HCT116 (cell line): Measurements from ENCODE around the gene UGT1A7. TPM values are rescaled to one million over a fixed set of nuclear protein-coding genes. Genes with fewer than 3 reads are reported as not detected.

Source experiments
- ATAC-seq: fragments of 200-7000 bp; cut with Tn5 transposase; 2 replicates; pipeline ENCODE4 v1.9.1; 2020; ENCODE audit warnings: mild to moderate bottlenecking, moderate library complexity
- BruUV-seq: library from RNA; stranded (reverse); fragments of 400-500 nt; replicated peaks from 2 replicates; lab custom pipeline; 2021; lab: Mats Ljungman, UMichigan
- CTCF ChIA-PET: fragments of 300-600 bp; sonication (Branson Sonifier 250); formaldehyde crosslinking; loops from one replicate; lab custom pipeline; 2021; ENCODE audit warnings: antibody characterized with exemption; lab: Charles Lee
- POLR2A ChIA-PET: fragments of 300-600, 350-600 bp; sonication (Branson Sonifier 250); formaldehyde crosslinking; loops from one replicate; lab custom pipeline; 2021; ENCODE audit warnings: antibody characterized with exemption; lab: Charles Lee
- RAD21 ChIA-PET, 2 experiments: fragments of 300-600 bp; sonication (Branson Sonifier 250); formaldehyde crosslinking; loops; one replicate each; lab custom pipeline; 2023; ENCODE audit warnings: low total read pairs in 2 of 2; ENCODE audit not compliant: uncharacterized antibody in 2 of 2, unreplicated experiment in 2 of 2, low non-redundant PET in 1 of 2; lab: Charles Lee
- DNase-seq: peaks from one replicate; pipeline ENCODE4 v3.0.0-alpha.2; 2010; ENCODE audit warnings: low read depth, low spot score
- H2AFZ ChIP-seq: fragments of 200-600 bp; shearing (Covaris generic), sonication (generic); 2 replicates; pipeline ENCODE4 v1.6.1; 2017; ENCODE audit warnings: low read depth, mixed run types, mixed read lengths, antibody characterized with exemption, low read length; ENCODE audit not compliant: poor library complexity, severe bottlenecking
- H3K27ac ChIP-seq: 2 replicates; pipeline ENCODE4 v1.5.1; 2012; ENCODE audit warnings: low read depth, low read length
- H3K27me3 ChIP-seq: fragments of 200-600 bp; sonication (generic); 2 replicates; pipeline ENCODE4 v1.6.1; 2016; ENCODE audit warnings: mixed run types, low read length, mixed read lengths; ENCODE audit not compliant: insufficient read depth
- H3K36me3 ChIP-seq, 2 experiments: fragments of 200-500 bp in 1 of 2; fragments of 200-600 bp in 1 of 2; sonication (Bioruptor generic) in 1 of 2; sonication (generic) in 1 of 2; 2 replicates each; pipeline versions ENCODE4 v1.5.1 to v1.6.1; 2014 to 2016; ENCODE audit warnings: low read length in 2 of 2, inconsistent platforms in 1 of 2, mixed read lengths in 1 of 2, mixed run types in 1 of 2; ENCODE audit not compliant: insufficient read depth in 2 of 2, control insufficient read depth in 1 of 2
- H3K4me1 ChIP-seq, 2 experiments: fragments of 200-600 bp in 1 of 2; sonication (generic) in 1 of 2; 2 replicates each; pipeline versions ENCODE4 v1.5.1 to v1.6.1; 2012 to 2017; ENCODE audit warnings: low read length in 2 of 2, inconsistent platforms in 1 of 2, mild to moderate bottlenecking in 1 of 2, mixed read lengths in 1 of 2, mixed run types in 1 of 2, moderate library complexity in 1 of 2; ENCODE audit not compliant: insufficient read depth in 2 of 2, control insufficient read depth in 1 of 2
- H3K4me2 ChIP-seq: fragments of 200-600 bp; sonication (generic); 2 replicates; pipeline ENCODE4 v1.6.1; 2017; ENCODE audit warnings: mixed run types, low read length, mixed read lengths
- H3K4me3 ChIP-seq, 2 experiments: fragments of 200-600 bp in 1 of 2; sonication (generic) in 1 of 2; replicated peaks in 1 of 2; 2 replicates each; pipeline ENCODE4 v1.5.1; 2011 to 2016; ENCODE audit warnings: low read length in 2 of 2, control low read depth in 1 of 2, low read depth in 1 of 2, mild to moderate bottlenecking in 1 of 2, mixed read lengths in 1 of 2, mixed run types in 1 of 2
- H3K79me2 ChIP-seq: fragments of 200-600 bp; sonication (generic); 2 replicates; pipeline ENCODE4 v1.6.1; 2017; ENCODE audit warnings: mild to moderate bottlenecking, mixed run types, low read length, moderate library complexity, mixed read lengths; ENCODE audit not compliant: insufficient read depth
- H3K9ac ChIP-seq: fragments of 200-600 bp; sonication (generic); 2 replicates; pipeline ENCODE4 v1.6.1; 2016; ENCODE audit warnings: low read length, mixed read lengths
- H3K9me2 ChIP-seq: fragments of 200-600 bp; sonication (generic), shearing (Covaris generic); 2 replicates; pipeline ENCODE4 v1.6.1; 2017; ENCODE audit warnings: mixed run types, mild to moderate bottlenecking, moderate library complexity; ENCODE audit not compliant: insufficient read depth
- H3K9me3 ChIP-seq, 2 experiments: fragments of 200-500 bp in 1 of 2; fragments of 200-600 bp in 1 of 2; sonication (Bioruptor generic) in 1 of 2; sonication (generic) in 1 of 2; 2 replicates each; pipeline ENCODE4 v1.6.1; 2014 to 2017; ENCODE audit warnings: low read length in 2 of 2, mixed read lengths in 2 of 2, inconsistent platforms in 1 of 2, low read depth in 1 of 2, mild to moderate bottlenecking in 1 of 2, mixed run types in 1 of 2, moderate library complexity in 1 of 2; ENCODE audit not compliant: control insufficient read depth in 1 of 2, insufficient read depth in 1 of 2
- H4K20me1 ChIP-seq: fragments of 200-600 bp; sonication (generic), shearing (Covaris generic); 2 replicates; pipeline ENCODE4 v1.6.1; 2017; ENCODE audit warnings: mixed run types, mild to moderate bottlenecking, moderate library complexity; ENCODE audit not compliant: insufficient read depth
- CBX3 ChIP-seq: IDR thresholded peaks from 2 replicates; pipeline ENCODE4 v1.6.1; 2012; ENCODE audit warnings: low read depth
- CTCF ChIP-seq, 3 experiments: fragments of 200-600 bp in 1 of 3; sonication (generic) in 1 of 3; IDR thresholded peaks in 2 of 3; conservative IDR thresholded peaks in 1 of 3; 2 replicates each; pipeline ENCODE4 v1.5.1; 2012 to 2017; ENCODE audit warnings: low read depth in 2 of 3, low read length in 2 of 3, antibody characterized with exemption in 1 of 3, borderline replicate concordance in 1 of 3, control low read depth in 1 of 3, mild to moderate bottlenecking in 1 of 3, mixed read lengths in 1 of 3, mixed run types in 1 of 3, moderate library complexity in 1 of 3; ENCODE audit not compliant: insufficient read depth in 1 of 3
- EGR1 ChIP-seq: IDR thresholded peaks from 2 replicates; pipeline ENCODE4 v1.6.1; 2012; ENCODE audit warnings: low read depth
- ELF1 ChIP-seq: IDR thresholded peaks from 2 replicates; pipeline ENCODE4 v1.6.1; 2012; ENCODE audit warnings: low read depth, borderline replicate concordance
- EZH2phosphoT487 ChIP-seq: fragments of 200-600 bp; IDR thresholded peaks from 2 replicates; pipeline ENCODE4 v1.6.1; 2018; ENCODE audit warnings: antibody characterized with exemption, borderline replicate concordance
- FOSL1 ChIP-seq: IDR thresholded peaks from 2 replicates; pipeline ENCODE4 v1.6.1; 2012; ENCODE audit warnings: low read depth
- JUND ChIP-seq: IDR thresholded peaks from 2 replicates; pipeline ENCODE4 v1.6.1; 2012
- MAX ChIP-seq: IDR thresholded peaks from 2 replicates; pipeline ENCODE4 v1.6.1; 2012
- POLR2A ChIP-seq: IDR thresholded peaks from 2 replicates; pipeline ENCODE4 v1.7.0; 2011; ENCODE audit warnings: borderline replicate concordance; ENCODE audit not compliant: insufficient read depth, insufficient read length; ENCODE audit errors: extremely low read depth
- POLR2AphosphoS5 ChIP-seq: IDR thresholded peaks from 2 replicates; pipeline ENCODE4 v1.6.1; 2011; ENCODE audit warnings: mild to moderate bottlenecking, low read depth, low read length, moderate library complexity
- RAD21 ChIP-seq: IDR thresholded peaks from 2 replicates; pipeline ENCODE4 v1.6.1; 2012; ENCODE audit warnings: low read depth, mild to moderate bottlenecking
- SIN3A ChIP-seq: IDR thresholded peaks from 2 replicates; pipeline ENCODE4 v1.6.1; 2012; ENCODE audit warnings: low read depth
- SP1 ChIP-seq: IDR thresholded peaks from 2 replicates; pipeline ENCODE4 v1.6.1; 2012; ENCODE audit warnings: low read depth
- SRF ChIP-seq: IDR thresholded peaks from 2 replicates; pipeline ENCODE4 v1.6.1; 2012; ENCODE audit warnings: low read depth
- ZFX ChIP-seq: fragments of 450-650 bp; IDR thresholded peaks from 2 replicates; pipeline ENCODE4 v1.6.1; 2017
- intact Hi-C: fragments of 100-400 bp; cut with micrococcal nuclease; formaldehyde crosslinking; loops from 2 replicates; pipeline ENCODE4 v1.10.0; 2022
- total RNA-seq: library from RNA; stranded (reverse); gene quantifications from one replicate; pipeline ENCODE4 v1.2.1, GENCODE V29; 2021; ENCODE audit not compliant: unreplicated experiment
- TF ChIP-seq, protein P1 (sequence below): IDR thresholded peaks from 2 replicates; pipeline ENCODE4 v1.6.1; 2012
- TF ChIP-seq, protein P2 (sequence below): IDR thresholded peaks from 2 replicates; pipeline ENCODE4 v1.6.1; 2012; ENCODE audit warnings: low read depth

The UGT1A7 gene
- total RNA-seq, 1 experiment from 2014 or later: not detected

GRCh38 chr2:233680361-233681045 is 1.2 kb upstream of the UGT1A7 start:
- no peak overlapping the region for H3K4me3 ChIP-seq
- ChIA-PET RAD21 (no interaction called here), POLR2A (no interaction called here), CTCF (no interaction called here)
- H3K4me2 ChIP-seq: no peak overlapping the region
- H3K36me3 ChIP-seq: no peaks in the 10 kb centered on the region
- no peaks in the 10 kb centered on the region for H3K9me2 ChIP-seq
- H3K4me1 ChIP-seq: no peaks in the 10 kb centered on the region
- ATAC-seq (no peak), DNase-seq (no peak)
- no peak for TF ChIP-seq POLR2AphosphoS5
- no peak for TF ChIP-seq SIN3A
- TF ChIP-seq CTCF (IDR thresholded peaks at IDR 0.05 in 2 of 3, conservative IDR thresholded peaks at IDR 0.05 in 1 of 3; ENCODE audit: borderline replicate concordance in 1 of 3, insufficient read depth in 1 of 3, low read depth in 2 of 3, low read length in 2 of 3): no peak
- no peak for TF ChIP-seq SRF
- no peak for TF ChIP-seq JUND
- TF ChIP-seq EZH2phosphoT487: no peak
- TF ChIP-seq, protein P1, sequence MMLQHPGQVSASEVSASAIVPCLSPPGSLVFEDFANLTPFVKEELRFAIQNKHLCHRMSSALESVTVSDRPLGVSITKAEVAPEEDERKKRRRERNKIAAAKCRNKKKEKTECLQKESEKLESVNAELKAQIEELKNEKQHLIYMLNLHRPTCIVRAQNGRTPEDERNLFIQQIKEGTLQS: no peak
- no peak for TF ChIP-seq MAX
- TF ChIP-seq, protein P2, sequence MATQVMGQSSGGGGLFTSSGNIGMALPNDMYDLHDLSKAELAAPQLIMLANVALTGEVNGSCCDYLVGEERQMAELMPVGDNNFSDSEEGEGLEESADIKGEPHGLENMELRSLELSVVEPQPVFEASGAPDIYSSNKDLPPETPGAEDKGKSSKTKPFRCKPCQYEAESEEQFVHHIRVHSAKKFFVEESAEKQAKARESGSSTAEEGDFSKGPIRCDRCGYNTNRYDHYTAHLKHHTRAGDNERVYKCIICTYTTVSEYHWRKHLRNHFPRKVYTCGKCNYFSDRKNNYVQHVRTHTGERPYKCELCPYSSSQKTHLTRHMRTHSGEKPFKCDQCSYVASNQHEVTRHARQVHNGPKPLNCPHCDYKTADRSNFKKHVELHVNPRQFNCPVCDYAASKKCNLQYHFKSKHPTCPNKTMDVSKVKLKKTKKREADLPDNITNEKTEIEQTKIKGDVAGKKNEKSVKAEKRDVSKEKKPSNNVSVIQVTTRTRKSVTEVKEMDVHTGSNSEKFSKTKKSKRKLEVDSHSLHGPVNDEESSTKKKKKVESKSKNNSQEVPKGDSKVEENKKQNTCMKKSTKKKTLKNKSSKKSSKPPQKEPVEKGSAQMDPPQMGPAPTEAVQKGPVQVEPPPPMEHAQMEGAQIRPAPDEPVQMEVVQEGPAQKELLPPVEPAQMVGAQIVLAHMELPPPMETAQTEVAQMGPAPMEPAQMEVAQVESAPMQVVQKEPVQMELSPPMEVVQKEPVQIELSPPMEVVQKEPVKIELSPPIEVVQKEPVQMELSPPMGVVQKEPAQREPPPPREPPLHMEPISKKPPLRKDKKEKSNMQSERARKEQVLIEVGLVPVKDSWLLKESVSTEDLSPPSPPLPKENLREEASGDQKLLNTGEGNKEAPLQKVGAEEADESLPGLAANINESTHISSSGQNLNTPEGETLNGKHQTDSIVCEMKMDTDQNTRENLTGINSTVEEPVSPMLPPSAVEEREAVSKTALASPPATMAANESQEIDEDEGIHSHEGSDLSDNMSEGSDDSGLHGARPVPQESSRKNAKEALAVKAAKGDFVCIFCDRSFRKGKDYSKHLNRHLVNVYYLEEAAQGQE: no peak
- TF ChIP-seq FOSL1: no peak
- no peak for TF ChIP-seq POLR2A
- no peak for TF ChIP-seq ZFX
- no peak for TF ChIP-seq RAD21
- no peak for TF ChIP-seq CBX3
- TF ChIP-seq SP1: no peak
- no peak for TF ChIP-seq EGR1
- TF ChIP-seq ELF1: no peak
- no peaks in the 10 kb centered on the region for H3K79me2 ChIP-seq
- no peak overlapping the region for H3K9ac ChIP-seq
- H3K27me3 ChIP-seq: peaks cover 18% of the 10 kb centered on the region; the same call in 1 of the 2 replicates
- no peaks in the 10 kb centered on the region for H4K20me1 ChIP-seq
- BruUV-seq: no TSS peak
- no peaks in the 10 kb centered on the region for H3K9me3 ChIP-seq
- intact Hi-C loops: no loop called here
- H2AFZ ChIP-seq: no peak overlapping the region
- H3K27ac ChIP-seq: no peak overlapping the region
